22Rv1 (cell line): ENCODE data around the gene PMP22.

Experiments
- H3K27ac ChIP-seq: fragments of 450-650 bp; 2 replicates; pipeline ENCODE4 v1.5.1; 2017
- CTCF ChIP-seq: fragments of 450-650 bp; IDR thresholded peaks from 2 replicates; pipeline ENCODE4 v1.5.1; 2017; ENCODE audit warnings: mild to moderate bottlenecking
- ZFX ChIP-seq: fragments of 450-650 bp; IDR thresholded peaks from 2 replicates; pipeline ENCODE4 v1.6.1; 2017; ENCODE audit warnings: antibody characterized with exemption, borderline replicate concordance

PMP22 gene

GRCh38 chr17:15181333-15181732 lies 83.8 kb downstream of the PMP22 start:
- TF ChIP-seq CTCF, result no peak
- no peak for TF ChIP-seq ZFX
- no peak overlapping the region for H3K27ac ChIP-seq

- no peak overlapping the region for H3K27ac ChIP-seq
- TF ChIP-seq ZFX (no peak), CTCF (no peak)
Observed at GRCh38 chr17:15180121-15180561, 85.0 kb downstream of the PMP22 start.
